ENCODE data around the gene IL32.
A peak's percentile ranks its signal among the peaks of the same experiment; 100 is the strongest.

The IL32 gene
- 131 to 151 reads per million in 2 donors for total RNA-seq

GRCh38 chr16:3065069-3065741 is at the start of gene IL32:
Gene IL32, plus strand, starts transcription at chr16:3065640. Its CDS starts 172 bp downstream, at chr16:3065812.
- DNase-seq, result no peak

GRCh38 chr16:3015865-3016521 is 49.4 kb upstream of the IL32 start:
- no peak for DNase-seq

GRCh38 chr16:3017344-3017743 is 48.1 kb upstream of the IL32 start:
- no peak for DNase-seq

- no peak for DNase-seq
Observed at GRCh38 chr16:3017794-3018506, 47.5 kb upstream of the IL32 start, which contains the start of gene CLDN6. Gene CLDN6, minus strand, starts transcription at chr16:3018183. Its CDS starts 2,162 bp downstream, at chr16:3016021.

GRCh38 chr16:3019594-3020246 is 45.7 kb upstream of the IL32 start:
- no peak for DNase-seq

GRCh38 chr16:3020247-3020603 is 45.2 kb upstream of the IL32 start, which contains the start of gene TNFRSF12A:
Gene TNFRSF12A, plus strand, starts transcription at chr16:3020368. Its CDS starts 30 bp downstream, at chr16:3020398.
- peak; percentile 69 for DNase-seq

GRCh38 chr16:3020604-3021448 is 44.6 kb upstream of the IL32 start:
- peak; percentile 76 for DNase-seq

- DNase-seq, result peak; percentile 48
Observed at GRCh38 chr16:3021449-3022207, 43.8 kb upstream of the IL32 start.

GRCh38 chr16:3022208-3022683 is 43.2 kb upstream of the IL32 start:
- peak; percentile 70 for DNase-seq

GRCh38 chr16:3022684-3023414 is 42.6 kb upstream of the IL32 start:
- no peak for DNase-seq

GRCh38 chr16:3023415-3023668 is 42.1 kb upstream of the IL32 start:
- DNase-seq, result no peak

- DNase-seq, result peak; percentile 83
Observed at GRCh38 chr16:3023669-3024478, 41.6 kb upstream of the IL32 start, which contains the start of the genes HCFC1R1 and THOC6. Gene HCFC1R1, minus strand, starts transcription at chr16:3023942. Its CDS starts 1 bp downstream, at chr16:3023941. Gene THOC6, plus strand, starts transcription at chr16:3024035. Its CDS starts 292 bp downstream, at chr16:3024327.

- DNase-seq, result no peak
Observed at GRCh38 chr16:3025032-3026002, 40.1 kb upstream of the IL32 start.

- DNase-seq, result no peak
Observed at GRCh38 chr16:3026003-3026378, 39.4 kb upstream of the IL32 start.

GRCh38 chr16:3026609-3027488 is 38.6 kb upstream of the IL32 start:
- DNase-seq, result no peak

GRCh38 chr16:3027489-3027795 is 38.0 kb upstream of the IL32 start:
- no peak for DNase-seq

- peak; percentile 74 for DNase-seq
Observed at GRCh38 chr16:3027983-3028715, 37.3 kb upstream of the IL32 start.
